ENCODE results near the gene SERTAD3. TPM values are rescaled to one million over a fixed set of nuclear protein-coding genes. Genes with fewer than 3 reads are reported as not detected.
A peak's percentile ranks its signal among the peaks of the same experiment; 100 is the strongest.

SERTAD3 gene
- polyA plus RNA-seq, 2 of the 4 experiments (the other 2 are of a cell fraction) = 39.7 to 40.2 TPM

GRCh38 chr19:40471111-40471510 lies 27.0 kb upstream of the SERTAD3 start:
- H3K9me3 ChIP-seq = no peaks in the 10 kb centered on the region
- FAIRE-seq = peak; percentile 51
- H3K4me1 ChIP-seq = peaks cover 8% of the 10 kb centered on the region
- no peak overlapping the region for H3K27ac ChIP-seq
- H3K4me3 ChIP-seq = no peak overlapping the region
- POLR2A ChIA-PET = no interaction called here
- H3K4me2 ChIP-seq = no peak overlapping the region
- no peak for ATAC-seq
- no peak for DNase-seq (ENCODE audit: low read depth in 1 of 2, low spot score in 1 of 2)
- 95% methylated on average over 3 of the region's 3 CpGs for WGBS (ENCODE audit: missing lambda C conversion rate)
- TF ChIP-seq HES2 (IDR thresholded peaks at IDR 0.05) = no peak
- TF ChIP-seq, protein P1, sequence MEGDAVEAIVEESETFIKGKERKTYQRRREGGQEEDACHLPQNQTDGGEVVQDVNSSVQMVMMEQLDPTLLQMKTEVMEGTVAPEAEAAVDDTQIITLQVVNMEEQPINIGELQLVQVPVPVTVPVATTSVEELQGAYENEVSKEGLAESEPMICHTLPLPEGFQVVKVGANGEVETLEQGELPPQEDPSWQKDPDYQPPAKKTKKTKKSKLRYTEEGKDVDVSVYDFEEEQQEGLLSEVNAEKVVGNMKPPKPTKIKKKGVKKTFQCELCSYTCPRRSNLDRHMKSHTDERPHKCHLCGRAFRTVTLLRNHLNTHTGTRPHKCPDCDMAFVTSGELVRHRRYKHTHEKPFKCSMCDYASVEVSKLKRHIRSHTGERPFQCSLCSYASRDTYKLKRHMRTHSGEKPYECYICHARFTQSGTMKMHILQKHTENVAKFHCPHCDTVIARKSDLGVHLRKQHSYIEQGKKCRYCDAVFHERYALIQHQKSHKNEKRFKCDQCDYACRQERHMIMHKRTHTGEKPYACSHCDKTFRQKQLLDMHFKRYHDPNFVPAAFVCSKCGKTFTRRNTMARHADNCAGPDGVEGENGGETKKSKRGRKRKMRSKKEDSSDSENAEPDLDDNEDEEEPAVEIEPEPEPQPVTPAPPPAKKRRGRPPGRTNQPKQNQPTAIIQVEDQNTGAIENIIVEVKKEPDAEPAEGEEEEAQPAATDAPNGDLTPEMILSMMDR (IDR thresholded peaks at IDR 0.05) = no peak
- no peak for TF ChIP-seq JUN (IDR thresholded peaks at IDR 0.05)
- no peak for TF ChIP-seq SMC3 (IDR thresholded peaks at IDR 0.05)
- no peak for TF ChIP-seq HOXB5 (CRISPR knock-in tag; IDR thresholded peaks at IDR 0.05)
- CTCF ChIA-PET = interaction anchor here (0.7 to 46.6 kb wide), 2 partner anchors 48 to 159 kb away, joined by 3 to 950 read pairs; partner anchors contain the start of genes PRX and SERTAD1

- no peak for ATAC-seq
- no peak for DNase-seq (ENCODE audit: low read depth in 1 of 2, low spot score in 1 of 2)
- Histone ChIP-seq H3K4me1 (peaks cover 18% of the 10 kb centered on the region), H3K4me2 (no peak overlapping the region), H3K9me3 (no peaks in the 10 kb centered on the region), H3K27ac (no peak overlapping the region), H3K4me3 (no peak overlapping the region)
- FAIRE-seq = no peak
- ChIA-PET POLR2A (no interaction called here), CTCF (interaction anchor here (0.7 to 46.6 kb wide), 11 partner anchors 16 to 201 kb away, joined by 3 to 950 read pairs (median 5); partner anchors contain the start of genes LTBP4, PRX and SERTAD1)
- TF ChIP-seq HOXB13 (CRISPR knock-in tag; IDR thresholded peaks at IDR 0.05; ENCODE audit: low read depth) (no peak), HOXB5 (CRISPR knock-in tag; IDR thresholded peaks at IDR 0.05) (no peak), ZC3H11A (IDR thresholded peaks at IDR 0.05) (no peak), RNF2 (IDR thresholded peaks at IDR 0.05; ENCODE audit: borderline replicate concordance, low read depth) (no peak), MAZ (IDR thresholded peaks at IDR 0.05; ENCODE audit: borderline replicate concordance, low read depth, low read length) (no peak), CHD4 (IDR thresholded peaks at IDR 0.05; ENCODE audit: borderline replicate concordance) (no peak), BHLHE40 (IDR thresholded peaks at IDR 0.05; ENCODE audit: low read depth, low read length) (no peak), HEYL (CRISPR knock-in tag; IDR thresholded peaks at IDR 0.05) (no peak), EHF (CRISPR knock-in tag; IDR thresholded peaks at IDR 0.05) (no peak), RAD21 (conservative IDR thresholded peaks at IDR 0.05 in 1 of 2, IDR thresholded peaks at IDR 0.05 in 1 of 2) (no peak), MAFK (IDR thresholded peaks at IDR 0.05; ENCODE audit: partially characterized antibody) (no peak), BCL3 (IDR thresholded peaks at IDR 0.05) (no peak)
- 91% methylated on average over 6 of the region's 6 CpGs for WGBS (ENCODE audit: missing lambda C conversion rate)
Observed at GRCh38 chr19:40469011-40469410, 24.9 kb upstream of the SERTAD3 start.

DNA sequence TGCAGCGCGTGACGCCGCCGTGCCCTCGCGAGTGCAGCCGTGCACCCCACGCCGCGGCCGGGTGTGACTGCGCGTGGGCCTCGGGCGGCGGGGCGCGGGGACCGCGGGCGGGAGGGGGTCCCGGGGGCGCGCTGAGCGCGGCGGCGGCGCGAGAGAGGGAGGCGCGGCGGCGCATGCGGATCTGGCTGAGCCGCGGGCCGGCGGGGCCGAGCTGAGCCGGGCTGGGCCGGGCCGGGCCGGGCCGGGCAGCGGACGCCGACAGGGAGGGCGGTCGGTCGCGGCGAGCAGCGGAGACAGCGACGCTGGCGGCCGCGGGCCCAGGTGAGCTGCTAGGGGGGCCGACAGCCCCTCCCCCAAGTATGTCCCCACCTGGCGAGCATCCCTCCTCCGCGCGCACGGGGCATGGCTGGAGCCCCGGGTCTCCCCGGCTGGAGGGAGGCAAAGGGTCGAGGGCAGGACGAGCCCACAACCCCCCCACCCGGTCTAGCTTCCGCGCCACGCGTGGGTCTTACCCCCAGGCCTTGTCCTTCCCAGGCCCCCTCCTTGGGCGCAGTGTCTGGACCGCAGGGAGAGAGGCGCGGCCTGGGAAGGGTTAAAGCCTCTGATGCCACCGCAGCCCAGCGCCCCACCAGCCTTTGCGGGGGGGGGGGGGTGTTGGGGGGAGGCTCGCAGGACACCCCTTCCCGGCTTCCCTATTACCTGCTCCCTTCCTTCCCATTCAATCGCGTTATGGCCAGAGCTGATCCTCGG lies 23.0 kb upstream of the SERTAD3 start, which contains the start of gene SPTBN4:
Gene SPTBN4, plus strand, starts transcription at position 17 of the 750 bp plus-strand sequence. CDS start 5,621 bp downstream, outside the sequence.
- Histone ChIP-seq H3K27ac (peak within 1 kb of the TSS in 1 of 2 experiments; percentile 69; a peak in 3 of 6 replicates), H3K4me3 (peak within 1 kb of the TSS; percentile 40), H3K4me1 (peaks cover 33% of the 10 kb centered on the region), H3K9me3 (no peaks in the 10 kb centered on the region), H3K4me2 (peak within 1 kb of the TSS; percentile 81)
- ChIA-PET CTCF (interaction anchor here (0.6 to 46.6 kb wide), 13 partner anchors 19 to 168 kb away, joined by 3 to 950 read pairs (median 22); partner anchors contain the start of genes LTBP4, PRX and SERTAD1), POLR2A (interaction anchor here (0.7 to 5.3 kb wide), 4 partner anchors 18 to 40 kb away, joined by 3 to 68 read pairs (median 33); partner anchors contain the start of genes SERTAD1 and SERTAD3)
- DNase-seq (ENCODE audit: low read depth in 1 of 2, low spot score in 1 of 2) = no peak
- ATAC-seq = no peak
- WGBS (ENCODE audit: missing lambda C conversion rate) = 43% methylated on average over 54 of the region's 87 CpGs
- FAIRE-seq = no peak
- TF ChIP-seq FOXS1 (CRISPR knock-in tag; IDR thresholded peaks at IDR 0.05) (no peak), KDM5A (IDR thresholded peaks at IDR 0.05) (no peak), BHLHE40 (IDR thresholded peaks at IDR 0.05; ENCODE audit: low read depth, low read length) (no peak), JUN (IDR thresholded peaks at IDR 0.05) (no peak), POLR2AphosphoS2 (conservative IDR thresholded peaks at IDR 0.05; ENCODE audit: low read length) (no peak), SREBF2 (IDR thresholded peaks at IDR 0.05) (no peak), CHD4 (IDR thresholded peaks at IDR 0.05; ENCODE audit: borderline replicate concordance) (no peak), MAZ (IDR thresholded peaks at IDR 0.05; ENCODE audit: borderline replicate concordance, low read depth, low read length) (no peak), NFE2L2 (conservative IDR thresholded peaks at IDR 0.05; ENCODE audit: low read length) (no peak), TFCP2L1 (CRISPR knock-in tag; IDR thresholded peaks at IDR 0.05) (no peak), HES2 (IDR thresholded peaks at IDR 0.05) (no peak), EP300 (IDR thresholded peaks at IDR 0.05) (no peak)
- TF ChIP-seq, protein P2, sequence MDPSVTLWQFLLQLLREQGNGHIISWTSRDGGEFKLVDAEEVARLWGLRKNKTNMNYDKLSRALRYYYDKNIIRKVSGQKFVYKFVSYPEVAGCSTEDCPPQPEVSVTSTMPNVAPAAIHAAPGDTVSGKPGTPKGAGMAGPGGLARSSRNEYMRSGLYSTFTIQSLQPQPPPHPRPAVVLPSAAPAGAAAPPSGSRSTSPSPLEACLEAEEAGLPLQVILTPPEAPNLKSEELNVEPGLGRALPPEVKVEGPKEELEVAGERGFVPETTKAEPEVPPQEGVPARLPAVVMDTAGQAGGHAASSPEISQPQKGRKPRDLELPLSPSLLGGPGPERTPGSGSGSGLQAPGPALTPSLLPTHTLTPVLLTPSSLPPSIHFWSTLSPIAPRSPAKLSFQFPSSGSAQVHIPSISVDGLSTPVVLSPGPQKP (IDR thresholded peaks at IDR 0.05; ENCODE audit: low read depth, low read length) = no peak
- TF ChIP-seq, protein P3, sequence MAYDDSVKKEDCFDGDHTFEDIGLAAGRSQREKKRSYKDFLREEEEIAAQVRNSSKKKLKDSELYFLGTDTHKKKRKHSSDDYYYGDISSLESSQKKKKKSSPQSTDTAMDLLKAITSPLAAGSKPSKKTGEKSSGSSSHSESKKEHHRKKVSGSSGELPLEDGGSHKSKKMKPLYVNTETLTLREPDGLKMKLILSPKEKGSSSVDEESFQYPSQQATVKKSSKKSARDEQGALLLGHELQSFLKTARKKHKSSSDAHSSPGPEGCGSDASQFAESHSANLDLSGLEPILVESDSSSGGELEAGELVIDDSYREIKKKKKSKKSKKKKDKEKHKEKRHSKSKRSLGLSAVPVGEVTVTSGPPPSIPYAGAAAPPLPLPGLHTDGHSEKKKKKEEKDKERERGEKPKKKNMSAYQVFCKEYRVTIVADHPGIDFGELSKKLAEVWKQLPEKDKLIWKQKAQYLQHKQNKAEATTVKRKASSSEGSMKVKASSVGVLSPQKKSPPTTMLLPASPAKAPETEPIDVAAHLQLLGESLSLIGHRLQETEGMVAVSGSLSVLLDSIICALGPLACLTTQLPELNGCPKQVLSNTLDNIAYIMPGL (CRISPR knock-in tag; IDR thresholded peaks at IDR 0.05; ENCODE audit: borderline replicate concordance) = no peak

Data from A549 (cell line).